ENCODE results near the gene PLXNA4.

The PLXNA4 gene

GRCh38 chr7:132501956-132502355 is 74.3 kb downstream of the PLXNA4 start:
- TF ChIP-seq, protein P1, sequence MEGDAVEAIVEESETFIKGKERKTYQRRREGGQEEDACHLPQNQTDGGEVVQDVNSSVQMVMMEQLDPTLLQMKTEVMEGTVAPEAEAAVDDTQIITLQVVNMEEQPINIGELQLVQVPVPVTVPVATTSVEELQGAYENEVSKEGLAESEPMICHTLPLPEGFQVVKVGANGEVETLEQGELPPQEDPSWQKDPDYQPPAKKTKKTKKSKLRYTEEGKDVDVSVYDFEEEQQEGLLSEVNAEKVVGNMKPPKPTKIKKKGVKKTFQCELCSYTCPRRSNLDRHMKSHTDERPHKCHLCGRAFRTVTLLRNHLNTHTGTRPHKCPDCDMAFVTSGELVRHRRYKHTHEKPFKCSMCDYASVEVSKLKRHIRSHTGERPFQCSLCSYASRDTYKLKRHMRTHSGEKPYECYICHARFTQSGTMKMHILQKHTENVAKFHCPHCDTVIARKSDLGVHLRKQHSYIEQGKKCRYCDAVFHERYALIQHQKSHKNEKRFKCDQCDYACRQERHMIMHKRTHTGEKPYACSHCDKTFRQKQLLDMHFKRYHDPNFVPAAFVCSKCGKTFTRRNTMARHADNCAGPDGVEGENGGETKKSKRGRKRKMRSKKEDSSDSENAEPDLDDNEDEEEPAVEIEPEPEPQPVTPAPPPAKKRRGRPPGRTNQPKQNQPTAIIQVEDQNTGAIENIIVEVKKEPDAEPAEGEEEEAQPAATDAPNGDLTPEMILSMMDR (IDR thresholded peaks at IDR 0.05; ENCODE audit: low read depth, low read length), result no peak
- DNase-seq (ENCODE audit: extremely low read depth, low read depth), result no peak

- no peak for DNase-seq (ENCODE audit: extremely low read depth, low read depth)
- TF ChIP-seq, protein P1 (IDR thresholded peaks at IDR 0.05; ENCODE audit: low read depth, low read length), result no peak; the same call in 1 of the 2 replicates
Measured at GRCh38 chr7:132500727-132501440, 75.4 kb downstream of the PLXNA4 start.

GRCh38 chr7:132499487-132499886 is 76.8 kb downstream of the PLXNA4 start:
- TF ChIP-seq, protein P1 (IDR thresholded peaks at IDR 0.05; ENCODE audit: low read depth, low read length), result no peak
- no peak for DNase-seq (ENCODE audit: extremely low read depth, low read depth)

DNA sequence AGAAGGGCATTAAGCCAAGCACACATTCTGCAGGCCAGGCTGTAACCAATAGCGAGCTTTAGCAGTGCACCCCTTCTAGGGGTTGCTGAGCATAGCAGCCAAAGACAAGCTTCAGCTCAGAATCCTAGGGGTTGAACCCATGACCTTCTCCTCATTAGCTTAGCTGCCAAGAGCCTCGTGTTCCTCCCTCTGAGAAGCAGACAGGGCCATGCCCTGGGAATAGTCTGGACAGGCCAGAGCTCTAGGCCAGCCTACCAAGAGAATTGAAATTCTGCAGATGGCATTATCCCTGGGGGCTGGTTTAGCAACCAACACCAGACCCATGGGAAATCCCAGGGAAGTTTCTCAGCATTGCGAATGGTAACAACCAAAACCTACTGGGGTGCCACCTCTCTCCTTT is 77.2 kb downstream of the PLXNA4 start:
- TF ChIP-seq, protein P1 (IDR thresholded peaks at IDR 0.05; ENCODE audit: low read depth, low read length), result no peak
- DNase-seq (ENCODE audit: extremely low read depth, low read depth), result no peak

- no peak for DNase-seq (ENCODE audit: extremely low read depth, low read depth)
- TF ChIP-seq, protein P1 (IDR thresholded peaks at IDR 0.05; ENCODE audit: low read depth, low read length), result no peak
Measured at GRCh38 chr7:132498319-132498718, 78.0 kb downstream of the PLXNA4 start.

DNA sequence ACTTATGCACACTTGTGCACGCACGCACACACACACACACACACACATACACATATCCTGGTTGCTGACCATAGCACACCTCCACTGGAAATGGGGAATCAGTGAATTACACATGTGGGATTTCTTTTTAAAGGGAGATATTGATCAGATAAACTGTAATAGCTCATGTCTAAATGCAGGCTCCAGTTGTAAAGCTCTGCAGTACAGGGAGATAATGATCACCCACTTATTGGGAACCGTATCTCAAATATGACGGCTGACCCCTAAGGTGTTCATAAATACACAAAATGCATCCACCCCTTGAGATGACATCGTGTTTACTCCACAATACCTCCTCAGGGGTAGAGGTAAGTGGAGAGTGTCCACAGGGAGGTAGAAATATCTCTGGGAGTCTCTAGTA is 79.2 kb downstream of the PLXNA4 start:
- no peak for DNase-seq (ENCODE audit: extremely low read depth, low read depth)
- TF ChIP-seq, protein P1 (IDR thresholded peaks at IDR 0.05; ENCODE audit: low read depth, low read length), result no peak

- TF ChIP-seq, protein P1 (IDR thresholded peaks at IDR 0.05; ENCODE audit: low read depth, low read length), result no peak
- DNase-seq (ENCODE audit: extremely low read depth, low read depth), result no peak
Measured at GRCh38 chr7:132495936-132496335, 80.3 kb downstream of the PLXNA4 start.
